ENCODE measurements around the gene C2orf68. TPM values are rescaled to one million over a fixed set of nuclear protein-coding genes. Genes with fewer than 3 reads are reported as not detected.
A peak's percentile ranks its signal among the peaks of the same experiment; 100 is the strongest.

Gene C2orf68
- total and polyA plus RNA-seq, 2 of the 13 experiments (the other 11 are each of a cell fraction or from before 2014, with no cell fraction given): 47.1 to 77.4 TPM

DNA sequence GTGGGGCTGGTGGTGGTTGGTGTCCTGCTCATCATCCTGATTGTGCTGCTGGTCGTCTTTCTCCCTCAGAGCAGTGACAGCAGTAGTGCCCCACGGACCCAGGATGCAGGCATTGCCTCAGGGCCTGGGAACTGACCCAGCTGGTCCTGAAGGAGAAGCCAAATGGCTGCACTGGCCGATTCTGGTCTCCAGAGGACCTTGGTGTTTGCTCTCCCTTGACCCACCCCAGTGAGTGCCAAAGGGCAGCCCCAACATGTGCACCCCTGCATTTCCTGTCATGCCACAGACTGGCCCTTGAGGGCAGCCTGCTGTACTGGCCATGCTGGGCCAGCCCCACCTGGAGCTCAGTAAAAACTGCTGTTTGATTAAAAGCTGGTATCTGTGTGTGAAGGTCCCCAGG, 18.8 kb downstream of the C2orf68 start (continued):
- TF ChIP-seq, protein P1, sequence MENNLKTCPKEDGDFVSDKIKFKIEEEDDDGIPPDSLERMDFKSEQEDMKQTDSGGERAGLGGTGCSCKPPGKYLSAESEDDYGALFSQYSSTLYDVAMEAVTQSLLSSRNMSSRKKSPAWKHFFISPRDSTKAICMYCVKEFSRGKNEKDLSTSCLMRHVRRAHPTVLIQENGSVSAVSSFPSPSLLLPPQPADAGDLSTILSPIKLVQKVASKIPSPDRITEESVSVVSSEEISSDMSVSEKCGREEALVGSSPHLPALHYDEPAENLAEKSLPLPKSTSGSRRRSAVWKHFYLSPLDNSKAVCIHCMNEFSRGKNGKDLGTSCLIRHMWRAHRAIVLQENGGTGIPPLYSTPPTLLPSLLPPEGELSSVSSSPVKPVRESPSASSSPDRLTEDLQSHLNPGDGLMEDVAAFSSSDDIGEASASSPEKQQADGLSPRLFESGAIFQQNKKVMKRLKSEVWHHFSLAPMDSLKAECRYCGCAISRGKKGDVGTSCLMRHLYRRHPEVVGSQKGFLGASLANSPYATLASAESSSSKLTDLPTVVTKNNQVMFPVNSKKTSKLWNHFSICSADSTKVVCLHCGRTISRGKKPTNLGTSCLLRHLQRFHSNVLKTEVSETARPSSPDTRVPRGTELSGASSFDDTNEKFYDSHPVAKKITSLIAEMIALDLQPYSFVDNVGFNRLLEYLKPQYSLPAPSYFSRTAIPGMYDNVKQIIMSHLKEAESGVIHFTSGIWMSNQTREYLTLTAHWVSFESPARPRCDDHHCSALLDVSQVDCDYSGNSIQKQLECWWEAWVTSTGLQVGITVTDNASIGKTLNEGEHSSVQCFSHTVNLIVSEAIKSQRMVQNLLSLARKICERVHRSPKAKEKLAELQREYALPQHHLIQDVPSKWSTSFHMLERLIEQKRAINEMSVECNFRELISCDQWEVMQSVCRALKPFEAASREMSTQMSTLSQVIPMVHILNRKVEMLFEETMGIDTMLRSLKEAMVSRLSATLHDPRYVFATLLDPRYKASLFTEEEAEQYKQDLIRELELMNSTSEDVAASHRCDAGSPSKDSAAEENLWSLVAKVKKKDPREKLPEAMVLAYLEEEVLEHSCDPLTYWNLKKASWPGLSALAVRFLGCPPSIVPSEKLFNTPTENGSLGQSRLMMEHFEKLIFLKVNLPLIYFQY (CRISPR knock-in tag; IDR thresholded peaks at IDR 0.05; ENCODE audit: borderline replicate concordance): no peak
- TF ChIP-seq LBX2 (CRISPR knock-in tag; IDR thresholded peaks at IDR 0.05; ENCODE audit: borderline replicate concordance) (no peak), HOXA9 (CRISPR knock-in tag; IDR thresholded peaks at IDR 0.05; ENCODE audit: borderline replicate concordance) (no peak), GRHL1 (CRISPR knock-in tag; conservative IDR thresholded peaks at IDR 0.05) (no peak), CHD2 (IDR thresholded peaks at IDR 0.05; ENCODE audit: low read depth, low read length) (no peak), ZBTB1 (CRISPR knock-in tag; IDR thresholded peaks at IDR 0.05; ENCODE audit: borderline replicate concordance) (no peak), DDIT3 (CRISPR knock-in tag; IDR thresholded peaks at IDR 0.05) (no peak), ZNF704 (CRISPR knock-in tag; IDR thresholded peaks at IDR 0.05; ENCODE audit: borderline replicate concordance) (no peak), TBX2 (CRISPR knock-in tag; IDR thresholded peaks at IDR 0.05; ENCODE audit: borderline replicate concordance) (peak; percentile 35; the same call in 1 of the 2 replicates), NR2C2 (CRISPR knock-in tag; IDR thresholded peaks at IDR 0.05; ENCODE audit: borderline replicate concordance) (no peak), ZNF563 (CRISPR knock-in tag; IDR thresholded peaks at IDR 0.05) (no peak; the same call in 1 of the 2 replicates), RELA (CRISPR knock-in tag; IDR thresholded peaks at IDR 0.05) (no peak), PRMT3 (CRISPR knock-in tag; IDR thresholded peaks at IDR 0.05; ENCODE audit: borderline replicate concordance, low read depth) (no peak), ZNF619 (CRISPR knock-in tag; IDR thresholded peaks at IDR 0.05) (no peak), AGO2 (optimal IDR thresholded peaks at IDR 0.05; ENCODE audit: low read depth, low read length) (no peak), ZNF205 (CRISPR knock-in tag; IDR thresholded peaks at IDR 0.05) (no peak), MIER2 (CRISPR knock-in tag; IDR thresholded peaks at IDR 0.05) (0 out of 2 replicates have a peak, but pooled peaks have one; percentile 58)
- TF ChIP-seq, protein P2, sequence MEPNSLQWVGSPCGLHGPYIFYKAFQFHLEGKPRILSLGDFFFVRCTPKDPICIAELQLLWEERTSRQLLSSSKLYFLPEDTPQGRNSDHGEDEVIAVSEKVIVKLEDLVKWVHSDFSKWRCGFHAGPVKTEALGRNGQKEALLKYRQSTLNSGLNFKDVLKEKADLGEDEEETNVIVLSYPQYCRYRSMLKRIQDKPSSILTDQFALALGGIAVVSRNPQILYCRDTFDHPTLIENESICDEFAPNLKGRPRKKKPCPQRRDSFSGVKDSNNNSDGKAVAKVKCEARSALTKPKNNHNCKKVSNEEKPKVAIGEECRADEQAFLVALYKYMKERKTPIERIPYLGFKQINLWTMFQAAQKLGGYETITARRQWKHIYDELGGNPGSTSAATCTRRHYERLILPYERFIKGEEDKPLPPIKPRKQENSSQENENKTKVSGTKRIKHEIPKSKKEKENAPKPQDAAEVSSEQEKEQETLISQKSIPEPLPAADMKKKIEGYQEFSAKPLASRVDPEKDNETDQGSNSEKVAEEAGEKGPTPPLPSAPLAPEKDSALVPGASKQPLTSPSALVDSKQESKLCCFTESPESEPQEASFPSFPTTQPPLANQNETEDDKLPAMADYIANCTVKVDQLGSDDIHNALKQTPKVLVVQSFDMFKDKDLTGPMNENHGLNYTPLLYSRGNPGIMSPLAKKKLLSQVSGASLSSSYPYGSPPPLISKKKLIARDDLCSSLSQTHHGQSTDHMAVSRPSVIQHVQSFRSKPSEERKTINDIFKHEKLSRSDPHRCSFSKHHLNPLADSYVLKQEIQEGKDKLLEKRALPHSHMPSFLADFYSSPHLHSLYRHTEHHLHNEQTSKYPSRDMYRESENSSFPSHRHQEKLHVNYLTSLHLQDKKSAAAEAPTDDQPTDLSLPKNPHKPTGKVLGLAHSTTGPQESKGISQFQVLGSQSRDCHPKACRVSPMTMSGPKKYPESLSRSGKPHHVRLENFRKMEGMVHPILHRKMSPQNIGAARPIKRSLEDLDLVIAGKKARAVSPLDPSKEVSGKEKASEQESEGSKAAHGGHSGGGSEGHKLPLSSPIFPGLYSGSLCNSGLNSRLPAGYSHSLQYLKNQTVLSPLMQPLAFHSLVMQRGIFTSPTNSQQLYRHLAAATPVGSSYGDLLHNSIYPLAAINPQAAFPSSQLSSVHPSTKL (CRISPR knock-in tag; IDR thresholded peaks at IDR 0.05): 0 out of 2 replicates have a peak, but pooled peaks have one; percentile 20
